ENCODE measurements around the gene PALLD.

The PALLD gene

GRCh38 chr4:168830777-168831512 is 334.1 kb downstream of the PALLD start:
- DNase-seq (no peak), ATAC-seq (ENCODE audit: insufficient read depth, low read depth) (no peak)
- no peaks in the 10 kb centered on the region for H3K36me3 ChIP-seq (ENCODE audit: insufficient read depth, low read length)
- peak overlapping the region; percentile 65; the same call in 1 of the 2 replicates for H2AFZ ChIP-seq (ENCODE audit: low read depth, low read length)
- no peak overlapping the region for H3K27ac ChIP-seq (ENCODE audit: low read length)
- peaks cover 18% of the 10 kb centered on the region for H3K27me3 ChIP-seq (ENCODE audit: insufficient read depth, low read length, poor library complexity)
- no peaks in the 10 kb centered on the region; the same call in 1 of the 2 replicates for H4K20me1 ChIP-seq (ENCODE audit: insufficient read depth, low read length)
- peak overlapping the region; percentile 63 for H3K4me2 ChIP-seq (ENCODE audit: insufficient read depth, low read length)
- H3K4me3 ChIP-seq (ENCODE audit: low read depth in 1 of 2, low read length in 2 of 2), result no peak overlapping the region
- TF ChIP-seq CTCF (IDR thresholded peaks at IDR 0.05; ENCODE audit: borderline replicate concordance, extremely low read depth, low read length, poor library complexity, severe bottlenecking) (no peak), EZH2 (IDR thresholded peaks at IDR 0.05; ENCODE audit: borderline replicate concordance, low read depth, low read length, severe bottlenecking) (no peak)
- peak overlapping the region; percentile 56; the same call in 1 of the 2 replicates for H3K9ac ChIP-seq (ENCODE audit: low read depth, low read length)
- H3K79me2 ChIP-seq (ENCODE audit: insufficient read depth, low read length), result no peaks in the 10 kb centered on the region
- H3K4me1 ChIP-seq (ENCODE audit: insufficient read depth, low read length), result peaks cover 17% of the 10 kb centered on the region
- no peaks in the 10 kb centered on the region for H3K9me3 ChIP-seq (ENCODE audit: insufficient read depth, low read length, severe bottlenecking)

- Histone ChIP-seq H3K9ac (ENCODE audit: low read depth, low read length) (peak overlapping the region; percentile 56; the same call in 1 of the 2 replicates), H2AFZ (ENCODE audit: low read depth, low read length) (peak overlapping the region; percentile 65), H3K27ac (ENCODE audit: low read length) (no peak overlapping the region), H3K36me3 (ENCODE audit: insufficient read depth, low read length) (no peaks in the 10 kb centered on the region), H3K4me1 (ENCODE audit: insufficient read depth, low read length) (peaks cover 17% of the 10 kb centered on the region), H3K79me2 (ENCODE audit: insufficient read depth, low read length) (no peaks in the 10 kb centered on the region), H3K4me3 (ENCODE audit: low read depth in 1 of 2, low read length in 2 of 2) (peak overlapping the region; percentile 33 to 65; a peak in 3 of 4 replicates), H3K27me3 (ENCODE audit: insufficient read depth, low read length, poor library complexity) (peaks cover 18% of the 10 kb centered on the region), H3K9me3 (ENCODE audit: insufficient read depth, low read length, severe bottlenecking) (no peaks in the 10 kb centered on the region), H4K20me1 (ENCODE audit: insufficient read depth, low read length) (no peaks in the 10 kb centered on the region; the same call in 1 of the 2 replicates), H3K4me2 (ENCODE audit: insufficient read depth, low read length) (peak overlapping the region; percentile 63)
- ATAC-seq (ENCODE audit: insufficient read depth, low read depth) (peak; percentile 16; the same call in 1 of the 3 replicates), DNase-seq (no peak)
- TF ChIP-seq CTCF (IDR thresholded peaks at IDR 0.05; ENCODE audit: borderline replicate concordance, extremely low read depth, low read length, poor library complexity, severe bottlenecking) (no peak), EZH2 (IDR thresholded peaks at IDR 0.05; ENCODE audit: borderline replicate concordance, low read depth, low read length, severe bottlenecking) (peak; percentile 19)
These were observed 334.7 kb downstream of the PALLD start for GRCh38 chr4:168831585-168831918.

GRCh38 chr4:168831919-168832762 is 335.3 kb downstream of the PALLD start:
- ATAC-seq (ENCODE audit: insufficient read depth, low read depth) (peak; percentile 85), DNase-seq (peak; percentile 42)
- H3K4me1 ChIP-seq (ENCODE audit: insufficient read depth, low read length), result peaks cover 17% of the 10 kb centered on the region
- no peaks in the 10 kb centered on the region for H3K79me2 ChIP-seq (ENCODE audit: insufficient read depth, low read length)
- no peaks in the 10 kb centered on the region for H3K9me3 ChIP-seq (ENCODE audit: insufficient read depth, low read length, severe bottlenecking)
- peak overlapping the region; percentile 33 to 65; a peak in 3 of 4 replicates for H3K4me3 ChIP-seq (ENCODE audit: low read depth in 1 of 2, low read length in 2 of 2)
- no peaks in the 10 kb centered on the region; the same call in 1 of the 2 replicates for H4K20me1 ChIP-seq (ENCODE audit: insufficient read depth, low read length)
- H3K4me2 ChIP-seq (ENCODE audit: insufficient read depth, low read length), result peak overlapping the region; percentile 63
- peaks cover 18% of the 10 kb centered on the region for H3K27me3 ChIP-seq (ENCODE audit: insufficient read depth, low read length, poor library complexity)
- peak overlapping the region; percentile 72 for H2AFZ ChIP-seq (ENCODE audit: low read depth, low read length)
- no peaks in the 10 kb centered on the region for H3K36me3 ChIP-seq (ENCODE audit: insufficient read depth, low read length)
- TF ChIP-seq EZH2 (IDR thresholded peaks at IDR 0.05; ENCODE audit: borderline replicate concordance, low read depth, low read length, severe bottlenecking) (peak; percentile 33), CTCF (IDR thresholded peaks at IDR 0.05; ENCODE audit: borderline replicate concordance, extremely low read depth, low read length, poor library complexity, severe bottlenecking) (no peak)
- H3K9ac ChIP-seq (ENCODE audit: low read depth, low read length), result peak overlapping the region; percentile 56
- H3K27ac ChIP-seq (ENCODE audit: low read length), result no peak overlapping the region
